Activated naive CD8-positive, alpha-beta T cell treated with anti-CD3 and anti-CD28 coated beads, Interleukin-2, amount 50 U/mL, for 24 hours (primary cell): Measurements from ENCODE around the gene MIB1.

Experiments
- ATAC-seq: fragments of 150-1000 bp; cut with Tn5 transposase; one replicate; pipeline ENCODE4 v1.10.0; 2021
- DNase-seq: peaks from one replicate; pipeline ENCODE4 v3.0.0; 2021
- H3K27ac Mint-ChIP-seq: one replicate; pipeline ENCODE4 v1.8.0; 2021; ENCODE audit warnings: mild to moderate bottlenecking, mixed read lengths
- H3K27me3 Mint-ChIP-seq: one replicate; pipeline ENCODE4 v1.8.0; 2021; ENCODE audit warnings: mixed read lengths
- H3K36me3 Mint-ChIP-seq: one replicate; pipeline ENCODE4 v1.8.0; 2021; ENCODE audit warnings: low read depth, mixed read lengths
- H3K4me1 Mint-ChIP-seq: one replicate; pipeline ENCODE4 v1.8.0; 2021; ENCODE audit warnings: mixed read lengths
- H3K4me3 Mint-ChIP-seq: one replicate; pipeline ENCODE4 v1.8.0; 2021; ENCODE audit warnings: mild to moderate bottlenecking, moderate library complexity, mixed read lengths
- H3K9me3 Mint-ChIP-seq: one replicate; pipeline ENCODE4 v1.8.0; 2021; ENCODE audit warnings: mixed read lengths

Gene MIB1

GRCh38 chr18:21908711-21909110 lies 168.1 kb downstream of the MIB1 start:
- no peaks in the 10 kb centered on the region for H3K9me3 Mint-ChIP-seq
- H3K27me3 Mint-ChIP-seq = peaks cover 5% of the 10 kb centered on the region
- ATAC-seq (no peak), DNase-seq (no peak)
- H3K4me3 Mint-ChIP-seq = no peak overlapping the region
- no peak overlapping the region for H3K27ac Mint-ChIP-seq
- no peaks in the 10 kb centered on the region for H3K36me3 Mint-ChIP-seq
- H3K4me1 Mint-ChIP-seq = no peaks in the 10 kb centered on the region

GRCh38 chr18:21910906-21911305 lies 170.3 kb downstream of the MIB1 start:
- Mint-ChIP-seq H3K27ac (no peak overlapping the region), H3K9me3 (no peaks in the 10 kb centered on the region), H3K36me3 (no peaks in the 10 kb centered on the region), H3K27me3 (peaks cover 5% of the 10 kb centered on the region), H3K4me1 (no peaks in the 10 kb centered on the region), H3K4me3 (no peak overlapping the region)
- no peak for DNase-seq
- ATAC-seq = no peak

DNA sequence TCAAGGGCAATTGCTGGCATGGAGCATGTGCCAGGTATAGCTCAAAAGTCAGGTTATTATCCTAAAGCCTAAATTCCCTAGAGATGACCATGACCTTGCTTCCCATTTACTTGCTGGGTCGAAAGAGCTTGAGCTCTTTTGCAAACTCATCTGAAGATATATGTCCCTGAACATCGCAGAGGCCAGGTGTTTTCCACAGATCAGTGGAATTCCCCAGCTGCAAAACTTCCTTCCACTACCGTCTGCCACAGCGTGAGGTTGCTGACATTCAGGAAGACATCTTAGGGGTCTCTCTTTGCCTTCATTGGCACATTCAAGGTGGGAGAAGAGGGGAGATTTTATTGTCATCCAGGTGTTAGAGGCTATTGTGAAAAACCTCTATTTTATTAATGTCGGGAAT lies 171.0 kb downstream of the MIB1 start:
- no peaks in the 10 kb centered on the region for H3K36me3 Mint-ChIP-seq
- no peak overlapping the region for H3K27ac Mint-ChIP-seq
- no peaks in the 10 kb centered on the region for H3K4me1 Mint-ChIP-seq
- H3K4me3 Mint-ChIP-seq = no peak overlapping the region
- ATAC-seq (no peak), DNase-seq (no peak)
- H3K9me3 Mint-ChIP-seq = no peaks in the 10 kb centered on the region
- H3K27me3 Mint-ChIP-seq = peaks cover 2% of the 10 kb centered on the region

DNA sequence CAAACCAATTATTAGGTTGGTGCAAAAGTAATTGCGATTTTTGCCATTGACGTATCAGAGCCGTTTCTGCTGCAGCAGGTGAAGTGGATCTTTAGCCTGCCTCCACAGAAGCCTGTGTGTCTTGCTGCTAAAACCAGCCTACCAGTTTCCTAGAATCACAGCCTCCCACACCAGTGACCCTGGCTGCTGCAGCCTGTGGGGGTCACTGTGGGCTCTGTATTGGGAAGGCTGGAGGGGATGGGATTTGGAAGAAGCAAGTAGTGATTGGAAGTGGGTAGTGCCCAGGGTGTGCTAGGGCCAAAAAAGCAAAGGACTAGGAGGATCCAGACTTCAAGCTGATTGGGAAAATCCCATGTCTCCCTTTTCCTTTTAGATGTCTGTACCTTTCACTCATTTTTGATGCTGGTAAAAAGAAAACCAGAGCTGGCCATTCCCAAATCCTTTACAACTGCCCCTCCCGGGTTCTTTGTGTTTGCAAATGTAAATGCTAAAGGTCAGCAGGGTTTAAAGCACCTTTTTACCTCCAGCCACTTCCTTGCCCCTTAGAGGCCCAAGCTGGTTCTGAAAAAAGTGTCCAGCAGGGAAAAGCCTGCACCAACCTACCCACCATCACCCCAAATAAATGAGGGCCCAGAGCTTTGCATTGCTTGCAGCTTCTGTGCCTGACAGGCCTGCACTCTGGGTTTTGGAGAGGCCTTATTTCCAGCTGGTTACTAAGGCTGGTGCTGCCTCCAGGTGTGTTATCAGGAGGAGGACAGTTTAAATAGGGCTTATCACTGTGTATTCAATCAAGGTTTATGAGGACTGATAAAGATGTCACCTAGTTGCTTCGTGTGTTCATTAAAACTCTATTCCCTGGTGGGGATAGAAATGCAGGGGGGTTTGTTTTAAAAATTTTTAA lies 172.0 kb downstream of the MIB1 start:
- Mint-ChIP-seq H3K4me3 (no peak overlapping the region), H3K36me3 (no peaks in the 10 kb centered on the region), H3K4me1 (no peaks in the 10 kb centered on the region), H3K27ac (no peak overlapping the region), H3K9me3 (no peaks in the 10 kb centered on the region), H3K27me3 (peaks cover 2% of the 10 kb centered on the region)
- ATAC-seq (no peak), DNase-seq (no peak)

GRCh38 chr18:21914739-21915319 lies 174.2 kb downstream of the MIB1 start:
- Mint-ChIP-seq H3K36me3 (no peaks in the 10 kb centered on the region), H3K27me3 (peaks cover 1% of the 10 kb centered on the region), H3K4me3 (no peak overlapping the region), H3K4me1 (no peaks in the 10 kb centered on the region), H3K9me3 (peaks cover 8% of the 10 kb centered on the region), H3K27ac (no peak overlapping the region)
- no peak for DNase-seq
- ATAC-seq = no peak

DNA sequence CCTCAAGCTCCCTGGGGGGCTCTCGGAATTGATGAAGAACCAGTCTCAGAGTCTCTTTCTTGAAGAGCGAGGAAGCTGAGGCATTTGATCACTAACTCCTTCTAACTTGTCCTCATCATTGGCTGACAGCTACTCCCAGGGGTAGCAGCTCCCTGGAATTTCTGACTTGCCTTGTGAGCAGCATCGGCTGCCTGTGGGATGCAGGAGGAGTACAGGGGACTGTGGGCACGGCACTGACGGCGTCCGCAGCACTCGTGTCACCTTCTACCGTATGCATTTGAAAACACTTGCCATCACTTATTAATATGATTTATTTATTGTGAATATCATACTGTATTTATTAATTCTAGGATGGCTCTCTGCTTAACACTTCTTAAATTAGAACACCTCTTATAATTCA lies 175.0 kb downstream of the MIB1 start:
- Mint-ChIP-seq H3K27ac (no peak overlapping the region), H3K4me1 (no peaks in the 10 kb centered on the region), H3K27me3 (no peaks in the 10 kb centered on the region), H3K9me3 (peaks cover 8% of the 10 kb centered on the region), H3K4me3 (no peak overlapping the region), H3K36me3 (no peaks in the 10 kb centered on the region)
- no peak for DNase-seq
- no peak for ATAC-seq

DNA sequence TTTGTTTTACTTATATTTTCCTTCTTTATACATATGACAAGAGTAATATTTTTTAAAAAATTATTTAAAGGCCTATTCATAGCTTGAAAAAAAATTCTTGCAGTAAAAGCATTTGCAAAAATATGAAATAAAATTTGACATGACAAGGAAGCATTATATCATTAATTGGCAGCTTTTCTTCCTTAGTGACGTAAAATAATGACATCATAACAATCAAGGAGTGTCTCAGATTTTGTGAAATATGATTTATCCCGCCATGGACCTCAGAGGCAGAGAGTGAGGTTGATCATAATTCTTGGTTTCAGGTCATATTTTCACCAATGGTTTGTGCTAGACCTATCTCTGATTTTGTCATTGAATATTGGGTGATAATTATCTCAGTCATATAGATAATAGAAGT lies 176.0 kb downstream of the MIB1 start:
- Mint-ChIP-seq H3K9me3 (peaks cover 8% of the 10 kb centered on the region), H3K4me3 (no peak overlapping the region), H3K4me1 (no peaks in the 10 kb centered on the region), H3K27ac (no peak overlapping the region), H3K36me3 (no peaks in the 10 kb centered on the region), H3K27me3 (no peaks in the 10 kb centered on the region)
- no peak for DNase-seq
- no peak for ATAC-seq

DNA sequence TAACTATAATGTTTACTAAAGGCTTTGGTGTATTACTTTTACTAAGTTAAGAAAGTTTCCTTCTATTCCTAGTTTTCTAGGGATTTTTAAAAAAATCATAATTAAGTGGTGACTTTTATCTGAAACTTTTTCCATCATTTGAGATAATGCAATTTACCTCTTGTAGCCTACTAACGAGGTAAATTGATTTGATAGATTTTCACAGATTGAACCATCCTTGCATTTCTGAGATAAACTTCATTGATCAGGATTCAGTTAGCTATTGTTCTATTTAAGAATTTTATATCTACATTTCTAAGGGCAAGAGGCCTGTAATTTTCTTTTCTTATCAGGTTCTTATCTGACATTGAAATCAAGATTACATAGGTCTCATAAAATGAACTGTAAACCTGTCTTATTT lies 178.1 kb downstream of the MIB1 start:
- peaks cover 8% of the 10 kb centered on the region for H3K9me3 Mint-ChIP-seq
- ATAC-seq = no peak
- H3K4me1 Mint-ChIP-seq = no peaks in the 10 kb centered on the region
- no peaks in the 10 kb centered on the region for H3K36me3 Mint-ChIP-seq
- DNase-seq = no peak
- H3K27me3 Mint-ChIP-seq = no peaks in the 10 kb centered on the region
- H3K27ac Mint-ChIP-seq = no peak overlapping the region
- H3K4me3 Mint-ChIP-seq = no peak overlapping the region
